Activated naive CD4-positive, alpha-beta T cell treated with anti-CD3 and anti-CD28 coated beads for 36 hours (primary cell): ENCODE measurements around the gene DNM1L. TPM values are rescaled to one million over a fixed set of nuclear protein-coding genes. Genes with fewer than 3 reads are reported as not detected.

ENCODE experiments used
- CTCF ChIA-PET: fragments of 350-600 bp; sonication (Branson Sonifier 250); formaldehyde crosslinking; loops from one replicate; lab custom pipeline; 2021; ENCODE audit warnings: antibody characterized with exemption; lab: Charles Lee
- DNase-seq: peaks from one replicate; pipeline ENCODE4 v3.0.0-alpha.2; 2020
- H3K27ac Mint-ChIP-seq: one replicate; pipeline ENCODE4 v1.8.0; 2021; ENCODE audit warnings: mild to moderate bottlenecking, mixed read lengths
- H3K27me3 Mint-ChIP-seq: one replicate; pipeline ENCODE4 v1.8.0; 2021; ENCODE audit warnings: low read depth, mixed read lengths
- H3K36me3 Mint-ChIP-seq: one replicate; pipeline ENCODE4 v1.8.0; 2021; ENCODE audit warnings: low read depth, mixed read lengths
- H3K4me1 Mint-ChIP-seq: one replicate; pipeline ENCODE4 v1.8.0; 2021; ENCODE audit warnings: low read depth, mixed read lengths
- H3K4me3 Mint-ChIP-seq: one replicate; pipeline ENCODE4 v1.8.0; 2021; ENCODE audit warnings: mild to moderate bottlenecking, moderate library complexity, mixed read lengths
- H3K9me3 Mint-ChIP-seq: one replicate; pipeline ENCODE4 v1.8.0; 2021; ENCODE audit warnings: mixed read lengths
- intact Hi-C: fragments of 100-400 bp; cut with micrococcal nuclease; formaldehyde crosslinking; loops from one replicate; pipeline ENCODE4 v1.15.1; 2023
- total RNA-seq, 2 experiments: library from RNA; stranded (reverse); gene quantifications; one replicate each; pipeline ENCODE4 v1.2.3, GENCODE V29; 2021

The DNM1L gene
- total RNA-seq, 2 experiments from 2014 or later = 54.4 to 61.5 TPM

DNA sequence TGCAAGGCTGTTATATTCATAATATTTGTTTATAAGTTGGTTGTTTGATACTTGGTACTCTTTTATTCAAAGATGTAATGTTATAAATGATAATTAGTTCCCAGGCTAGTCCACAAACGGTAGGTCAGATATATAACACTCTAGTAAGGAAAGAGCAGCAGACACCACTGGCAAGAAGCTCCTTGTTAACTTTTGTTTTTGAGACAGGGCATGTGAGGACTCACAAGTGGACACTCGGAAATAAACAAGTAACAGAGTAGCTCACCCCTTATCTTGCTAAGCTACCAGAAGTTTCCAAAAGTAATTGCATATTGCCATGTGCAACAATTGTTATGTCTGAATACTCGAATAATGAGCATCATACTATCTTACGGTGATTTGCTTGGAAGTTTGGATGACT, 115.2 kb downstream of the DNM1L start:
- Mint-ChIP-seq H3K9me3 (no peaks in the 10 kb centered on the region), H3K27ac (no peak overlapping the region), H3K36me3 (no peaks in the 10 kb centered on the region), H3K4me3 (no peak overlapping the region), H3K27me3 (peaks cover 14% of the 10 kb centered on the region), H3K4me1 (no peaks in the 10 kb centered on the region)
- intact Hi-C loops = no loop called here
- no peak for DNase-seq
- CTCF ChIA-PET = interaction anchor here (0.5 kb wide), 1 partner anchor 391 kb away, joined by 3 read pairs; no protein-coding TSS in a partner anchor

Other genes starting within 250 kb of the DNM1L start
- 10 to 100 TPM; 20.1 to 24.8 TPM for gene YARS2, start 76.6 kb downstream of the DNM1L start, total RNA-seq
- gene PKP2, start 217.5 kb downstream of the DNM1L start, total RNA-seq = under 1 TPM; 0.22 to 0.26 TPM